A549 (cell line): ENCODE data around the gene EXO1.

Experiments used
- TF ChIP-seq, protein P1 (sequence below): fragments of 200-600 bp; sonication (generic); IDR thresholded peaks from 2 replicates; pipeline ENCODE4 v1.6.1; 2016; ENCODE audit warnings: antibody characterized with exemption, mild to moderate bottlenecking, moderate library complexity
- TF ChIP-seq, protein P2 (sequence below): fragments of >200 bp; sonication (Bioruptor Twin); formaldehyde crosslinking; IDR thresholded peaks from 3 replicates; pipeline ENCODE4 v1.5.1; 2016

DNA sequence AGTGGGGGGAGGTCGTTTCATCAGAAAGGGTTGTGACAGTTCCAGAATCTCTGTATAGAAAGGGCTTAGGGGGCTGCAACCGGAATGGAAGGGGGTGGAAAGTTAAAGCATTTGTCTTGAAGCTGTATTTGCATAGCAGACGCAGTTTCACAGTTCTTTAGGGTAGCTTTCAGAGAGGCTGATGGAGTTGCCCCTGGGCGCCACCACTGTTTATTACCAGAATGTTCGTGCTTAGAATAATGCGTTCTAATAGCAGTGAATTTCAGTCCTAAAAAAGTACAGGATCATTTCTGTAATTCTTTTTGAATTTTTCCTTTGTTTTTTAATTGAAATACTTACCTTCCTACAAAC lies 1.3 kb downstream of the EXO1 start:
- TF ChIP-seq, protein P1, sequence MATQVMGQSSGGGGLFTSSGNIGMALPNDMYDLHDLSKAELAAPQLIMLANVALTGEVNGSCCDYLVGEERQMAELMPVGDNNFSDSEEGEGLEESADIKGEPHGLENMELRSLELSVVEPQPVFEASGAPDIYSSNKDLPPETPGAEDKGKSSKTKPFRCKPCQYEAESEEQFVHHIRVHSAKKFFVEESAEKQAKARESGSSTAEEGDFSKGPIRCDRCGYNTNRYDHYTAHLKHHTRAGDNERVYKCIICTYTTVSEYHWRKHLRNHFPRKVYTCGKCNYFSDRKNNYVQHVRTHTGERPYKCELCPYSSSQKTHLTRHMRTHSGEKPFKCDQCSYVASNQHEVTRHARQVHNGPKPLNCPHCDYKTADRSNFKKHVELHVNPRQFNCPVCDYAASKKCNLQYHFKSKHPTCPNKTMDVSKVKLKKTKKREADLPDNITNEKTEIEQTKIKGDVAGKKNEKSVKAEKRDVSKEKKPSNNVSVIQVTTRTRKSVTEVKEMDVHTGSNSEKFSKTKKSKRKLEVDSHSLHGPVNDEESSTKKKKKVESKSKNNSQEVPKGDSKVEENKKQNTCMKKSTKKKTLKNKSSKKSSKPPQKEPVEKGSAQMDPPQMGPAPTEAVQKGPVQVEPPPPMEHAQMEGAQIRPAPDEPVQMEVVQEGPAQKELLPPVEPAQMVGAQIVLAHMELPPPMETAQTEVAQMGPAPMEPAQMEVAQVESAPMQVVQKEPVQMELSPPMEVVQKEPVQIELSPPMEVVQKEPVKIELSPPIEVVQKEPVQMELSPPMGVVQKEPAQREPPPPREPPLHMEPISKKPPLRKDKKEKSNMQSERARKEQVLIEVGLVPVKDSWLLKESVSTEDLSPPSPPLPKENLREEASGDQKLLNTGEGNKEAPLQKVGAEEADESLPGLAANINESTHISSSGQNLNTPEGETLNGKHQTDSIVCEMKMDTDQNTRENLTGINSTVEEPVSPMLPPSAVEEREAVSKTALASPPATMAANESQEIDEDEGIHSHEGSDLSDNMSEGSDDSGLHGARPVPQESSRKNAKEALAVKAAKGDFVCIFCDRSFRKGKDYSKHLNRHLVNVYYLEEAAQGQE: no peak
- TF ChIP-seq, protein P2, sequence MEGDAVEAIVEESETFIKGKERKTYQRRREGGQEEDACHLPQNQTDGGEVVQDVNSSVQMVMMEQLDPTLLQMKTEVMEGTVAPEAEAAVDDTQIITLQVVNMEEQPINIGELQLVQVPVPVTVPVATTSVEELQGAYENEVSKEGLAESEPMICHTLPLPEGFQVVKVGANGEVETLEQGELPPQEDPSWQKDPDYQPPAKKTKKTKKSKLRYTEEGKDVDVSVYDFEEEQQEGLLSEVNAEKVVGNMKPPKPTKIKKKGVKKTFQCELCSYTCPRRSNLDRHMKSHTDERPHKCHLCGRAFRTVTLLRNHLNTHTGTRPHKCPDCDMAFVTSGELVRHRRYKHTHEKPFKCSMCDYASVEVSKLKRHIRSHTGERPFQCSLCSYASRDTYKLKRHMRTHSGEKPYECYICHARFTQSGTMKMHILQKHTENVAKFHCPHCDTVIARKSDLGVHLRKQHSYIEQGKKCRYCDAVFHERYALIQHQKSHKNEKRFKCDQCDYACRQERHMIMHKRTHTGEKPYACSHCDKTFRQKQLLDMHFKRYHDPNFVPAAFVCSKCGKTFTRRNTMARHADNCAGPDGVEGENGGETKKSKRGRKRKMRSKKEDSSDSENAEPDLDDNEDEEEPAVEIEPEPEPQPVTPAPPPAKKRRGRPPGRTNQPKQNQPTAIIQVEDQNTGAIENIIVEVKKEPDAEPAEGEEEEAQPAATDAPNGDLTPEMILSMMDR: no peak
